H1 (cell line): ENCODE data around the gene DCBLD1. TPM values are rescaled to one million over a fixed set of nuclear protein-coding genes. Genes with fewer than 3 reads are reported as not detected.

Experiments
- CTCF ChIA-PET: fragments of 300-600 bp; sonication (Branson Sonifier 250); formaldehyde crosslinking; loops from one replicate; lab custom pipeline; 2021; ENCODE audit not compliant: partially characterized antibody; lab: Charles Lee
- POLR2A ChIA-PET: fragments of 300-600 bp; sonication (Branson Sonifier 250); formaldehyde crosslinking; loops from one replicate; lab custom pipeline; 2021; ENCODE audit warnings: inconsistent platforms; ENCODE audit not compliant: partially characterized antibody; lab: Charles Lee
- DNase-seq, 2 experiments: peaks; one replicate each; pipeline versions ENCODE4 v3.0.0 to v3.0.0-alpha.2; 2010 to 2022; ENCODE audit warnings: low spot score in 2 of 2, low read depth in 1 of 2, mixed read lengths in 1 of 2
- FAIRE-seq: peaks from 2 replicates; lab custom pipeline; 2011; peaks lifted over from hg19 to GRCh38; lab: Jason Lieb, UNC
- H2AFZ ChIP-seq: 2 replicates; pipeline ENCODE4 v1.8.1; 2012; ENCODE audit warnings: low read length, inconsistent platforms
- H2AK5ac ChIP-seq: 2 replicates; pipeline ENCODE4 v1.6.1; 2013; ENCODE audit warnings: low read depth, low read length
- H2BK120ac ChIP-seq: replicated peaks from 2 replicates; pipeline ENCODE3; 2013; ENCODE audit warnings: low read depth, low read length, inconsistent platforms
- H2BK12ac ChIP-seq: 2 replicates; pipeline ENCODE4 v1.6.1; 2013; ENCODE audit warnings: low read depth, low read length
- H2BK15ac ChIP-seq: 2 replicates; pipeline ENCODE4 v1.6.1; 2013; ENCODE audit warnings: low read length
- H2BK20ac ChIP-seq: 2 replicates; pipeline ENCODE4 v1.6.1; 2013; ENCODE audit warnings: low read length
- H2BK5ac ChIP-seq: 2 replicates; pipeline ENCODE4 v1.6.1; 2013; ENCODE audit warnings: low read depth, low read length
- H3K14ac ChIP-seq: 2 replicates; pipeline ENCODE4 v1.6.1; 2013; ENCODE audit warnings: inconsistent platforms; ENCODE audit not compliant: insufficient read length
- H3K18ac ChIP-seq: 2 replicates; pipeline ENCODE4 v1.6.1; 2013; ENCODE audit warnings: low read length; ENCODE audit errors: extremely low read depth
- H3K23ac ChIP-seq: 2 replicates; pipeline ENCODE4 v1.6.1; 2013; ENCODE audit warnings: inconsistent platforms; ENCODE audit not compliant: insufficient read length
- H3K23me2 ChIP-seq: 2 replicates; pipeline ENCODE4 v1.6.1; 2013; ENCODE audit warnings: low read depth, low read length
- H3K27ac ChIP-seq: 2 replicates; pipeline ENCODE4 v1.6.1; 2011; ENCODE audit warnings: low read depth, low read length, inconsistent platforms
- H3K27me3 ChIP-seq, 4 experiments: replicated peaks in 1 of 4; 1 replicate in 1 of 4; 2 replicates in 3 of 4; pipeline versions ENCODE4 v1.6.1 to v1.8.1; 2011 to 2013; ENCODE audit warnings: low read length in 3 of 4, mild to moderate bottlenecking in 3 of 4, inconsistent platforms in 2 of 4, mixed read lengths in 2 of 4, moderate library complexity in 1 of 4; ENCODE audit not compliant: control insufficient read depth in 3 of 4, insufficient read depth in 3 of 4; ENCODE audit errors: extremely low read depth in 1 of 4
- H3K36me3 ChIP-seq, 4 experiments: 2 replicates each; pipeline versions ENCODE4 v1.6.1 to v1.8.1; 2011 to 2013; ENCODE audit warnings: mild to moderate bottlenecking in 4 of 4, low read length in 3 of 4, moderate library complexity in 2 of 4, control low read depth in 1 of 4, inconsistent platforms in 1 of 4; ENCODE audit not compliant: insufficient read depth in 4 of 4, control insufficient read depth in 2 of 4
- H3K4ac ChIP-seq: replicated peaks from 2 replicates; pipeline ENCODE3; 2013; ENCODE audit warnings: low read length, low read depth, mixed read lengths, inconsistent platforms; ENCODE audit not compliant: insufficient read length
- H3K4me1 ChIP-seq, 4 experiments: replicated peaks in 1 of 4; 1 replicate in 1 of 4; 2 replicates in 3 of 4; pipeline versions ENCODE4 v1.6.1 to v1.8.1; 2011 to 2013; ENCODE audit warnings: low read length in 3 of 4, inconsistent platforms in 2 of 4, mixed read lengths in 1 of 4; ENCODE audit not compliant: insufficient read depth in 4 of 4, control insufficient read depth in 3 of 4
- H3K4me2 ChIP-seq, 2 experiments: 2 replicates each; pipeline versions ENCODE4 v1.6.1 to v1.8.1; 2011 to 2013; ENCODE audit warnings: low read depth in 2 of 2, low read length in 2 of 2, control low read depth in 1 of 2, inconsistent platforms in 1 of 2, mild to moderate bottlenecking in 1 of 2; ENCODE audit not compliant: insufficient read depth in 1 of 2
- H3K4me3 ChIP-seq, 4 experiments: fragments of 200-600, 300-600 bp in 1 of 4; sonication (generic), shearing (Covaris generic), sonication (Bioruptor Twin) in 1 of 4; 2 replicates each; pipeline versions ENCODE4 v1.5.1 to v1.8.1; 2011 to 2016; ENCODE audit warnings: low read length in 4 of 4, low read depth in 3 of 4, control low read depth in 2 of 4, inconsistent platforms in 2 of 4, mild to moderate bottlenecking in 2 of 4, mixed read lengths in 1 of 4, moderate library complexity in 1 of 4; ENCODE audit not compliant: insufficient read depth in 2 of 4; ENCODE audit errors: extremely low read depth in 1 of 4
- H3K56ac ChIP-seq: replicated peaks from 2 replicates; pipeline ENCODE3; 2013; ENCODE audit warnings: low read depth, mild to moderate bottlenecking, mixed read lengths, low read length, inconsistent platforms; ENCODE audit not compliant: insufficient read length
- H3K79me1 ChIP-seq: 2 replicates; pipeline ENCODE4 v1.6.1; 2013; ENCODE audit warnings: low read depth, low read length, control low read depth
- H3K79me2 ChIP-seq, 2 experiments: 2 replicates each; pipeline versions ENCODE4 v1.6.1 to v1.8.1; 2012 to 2013; ENCODE audit warnings: low read length in 2 of 2, mild to moderate bottlenecking in 2 of 2, inconsistent platforms in 1 of 2; ENCODE audit not compliant: insufficient read depth in 2 of 2, control insufficient read depth in 1 of 2
- H3K9ac ChIP-seq, 4 experiments: replicated peaks in 1 of 4; 1 replicate in 1 of 4; 2 replicates in 3 of 4; pipeline versions ENCODE4 v1.6.1 to v1.8.1; 2011 to 2013; ENCODE audit warnings: low read depth in 3 of 4, low read length in 3 of 4, control low read depth in 2 of 4, mild to moderate bottlenecking in 2 of 4, moderate library complexity in 2 of 4, inconsistent platforms in 1 of 4; ENCODE audit errors: extremely low read depth in 1 of 4
- H3K9me3 ChIP-seq, 2 experiments: 2 replicates each; pipeline versions ENCODE4 v1.6.1 to v1.8.1; 2012 to 2013; ENCODE audit warnings: mild to moderate bottlenecking in 2 of 2, moderate library complexity in 2 of 2, control low read depth in 1 of 2, inconsistent platforms in 1 of 2, low read depth in 1 of 2, low read length in 1 of 2, mixed read lengths in 1 of 2; ENCODE audit not compliant: insufficient read depth in 2 of 2
- H4K20me1 ChIP-seq, 2 experiments: replicated peaks in 1 of 2; 2 replicates each; pipeline versions ENCODE3 to v1.8.1; 2011 to 2013; ENCODE audit warnings: inconsistent platforms in 2 of 2, low read length in 2 of 2, mild to moderate bottlenecking in 1 of 2; ENCODE audit not compliant: insufficient read depth in 2 of 2, control insufficient read depth in 1 of 2
- H4K5ac ChIP-seq: 2 replicates; pipeline ENCODE4 v1.6.1; 2013; ENCODE audit warnings: low read length, low read depth, mixed read lengths, inconsistent platforms; ENCODE audit not compliant: insufficient read length
- H4K8ac ChIP-seq: 2 replicates; pipeline ENCODE4 v1.8.0; 2013; ENCODE audit warnings: mild to moderate bottlenecking, moderate library complexity, low read length, inconsistent platforms; ENCODE audit not compliant: insufficient read depth; ENCODE audit errors: extremely low read depth
- H4K91ac ChIP-seq: replicated peaks from 2 replicates; pipeline ENCODE3; 2013; ENCODE audit warnings: low read length, mixed read lengths, inconsistent platforms; ENCODE audit not compliant: insufficient read length
- HDAC6 ChIP-seq: IDR thresholded peaks from one replicate; pipeline ENCODE4 v1.7.1; 2012; ENCODE audit warnings: low read depth, mild to moderate bottlenecking, inconsistent platforms, low read length, moderate library complexity
- WGBS, 2 experiments: shearing (Covaris generic) in 1 of 2; methylation state at CpG; one replicate each; pipeline versions ENCODE4 v1.1.6 to v1.1.7; 2013 to 2015; ENCODE audit warnings: low lambda C conversion rate in 2 of 2, mixed read lengths in 2 of 2, inconsistent platforms in 1 of 2, low coverage in 1 of 2, missing lambda C conversion rate in 1 of 2; ENCODE audit not compliant: insufficient replicate concordance in 2 of 2, insufficient coverage in 1 of 2, insufficient read length in 1 of 2; ENCODE audit errors: extremely low coverage in 1 of 2, missing lambda C conversion rate in 1 of 2; 5-methylcytosine and 5-hydroxymethylcytosine counted together
- polyA plus RNA-seq, 7 experiments: library from polyadenylated mRNA; depleted of rRNA in 3 of 7; stranded (reverse) in 5 of 7; unstranded in 2 of 7; fragments of >200 nt in 5 of 7; fragments of 200-250 nt in 2 of 7; gene quantifications; 1 replicate in 5 of 7; 2 replicates in 1 of 7; 4 replicates in 1 of 7; pipeline versions ENCODE4 v1.2.1 to v1.2.3, GENCODE V29; 2011 to 2013; ENCODE audit warnings: missing spikeins in 2 of 7, mixed read lengths in 2 of 7
- total RNA-seq: library from RNA; stranded (reverse); fragmentation: NEBNext Ultra II Directional; extraction: Animal tissue kit (Norgen Biotek cat#: 25700); gene quantifications from 2 replicates; pipeline ENCODE4 v1.2.1, GENCODE V29; 2021

The DCBLD1 gene
- total and polyA plus RNA-seq, 2 of the 8 experiments (the other 6 are each of a cell fraction or from before 2014, with no cell fraction given): 3.9 to 11.2 TPM

GRCh38 chr6:117456250-117456649, 26.2 kb upstream of the DCBLD1 start:
- FAIRE-seq (no peak), DNase-seq (no peak)
- Histone ChIP-seq H3K23me2 (no peaks in the 10 kb centered on the region), H3K79me1 (no peaks in the 10 kb centered on the region), H3K4me2 (no peak overlapping the region), H2BK20ac (no peak overlapping the region), H3K14ac (no peak overlapping the region), H3K4me3 (no peak overlapping the region), H3K27ac (no peak overlapping the region), H3K4ac (no peak overlapping the region), H3K9me3 (no peaks in the 10 kb centered on the region), H3K9ac (no peak overlapping the region), H3K4me1 (peaks cover 0 to 5% (median 3%) of the 10 kb centered on the region in 4 experiments; a peak in 3 of 7 replicates), H3K18ac (no peak overlapping the region), H2AK5ac (no peak overlapping the region), H2AFZ (no peak overlapping the region), H3K23ac (no peak overlapping the region), H3K36me3 (no peaks in the 10 kb centered on the region), H2BK120ac (no peak overlapping the region), H3K56ac (no peak overlapping the region), H4K91ac (no peak overlapping the region), H4K8ac (no peak overlapping the region), H4K5ac (no peak overlapping the region), H2BK15ac (no peak overlapping the region), H4K20me1 (no peaks in the 10 kb centered on the region), H2BK5ac (no peak overlapping the region), H2BK12ac (no peak overlapping the region), H3K27me3 (no peaks in the 10 kb centered on the region), H3K79me2 (no peaks in the 10 kb centered on the region)
- 96% methylated on average over 1 of the region's 1 CpG; no CpG with 5 or more reads in 1 of the 2 experiments for WGBS, 2 experiments
- TF ChIP-seq HDAC6: no peak
- ChIA-PET POLR2A (no interaction called here), CTCF (interaction anchor here (1.3 to 2.2 kb wide), 3 partner anchors 22 to 148 kb away, joined by 4 to 10 read pairs (median 5); no protein-coding TSS in a partner anchor)
